HTR-8/SVneo (cell line): ENCODE data around the gene MFAP4.
"Not testable (repeated sequence)": the region's sequence is repeated elsewhere in the genome, so short reads cannot be mapped to it uniquely, and the experiment has no call there.

Source experiments
- DNase-seq: peaks from one replicate; pipeline ENCODE4 v3.0.0; 2011; ENCODE audit warnings: low spot score, mixed read lengths; ENCODE audit not compliant: insufficient read length
- FAIRE-seq: peaks from 2 replicates; lab custom pipeline; 2011; peaks lifted over from hg19 to GRCh38; lab: Jason Lieb, UNC

Gene MFAP4

DNA sequence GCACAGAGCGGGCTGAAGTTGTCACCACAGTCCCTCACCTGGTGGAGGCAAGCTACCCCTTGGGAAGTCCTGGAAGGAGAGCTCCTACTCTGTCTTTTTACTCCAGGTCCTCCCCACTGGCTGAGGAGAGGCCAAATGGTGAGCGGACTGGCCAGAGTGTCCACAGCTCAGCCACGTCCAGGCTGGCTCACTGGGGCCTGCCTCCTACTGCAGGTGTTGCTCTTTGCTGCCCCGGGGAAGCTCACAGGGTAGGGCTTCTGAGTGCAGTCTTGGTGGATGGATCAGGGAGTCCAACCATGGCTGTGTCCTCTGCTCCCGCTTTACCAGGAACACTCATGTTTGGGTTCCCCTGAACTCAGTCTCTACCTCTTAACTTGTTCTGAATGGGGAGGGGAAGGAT is 27.1 kb downstream of the MFAP4 start:
- DNase-seq (no peak), FAIRE-seq (peak; percentile 78)

DNA sequence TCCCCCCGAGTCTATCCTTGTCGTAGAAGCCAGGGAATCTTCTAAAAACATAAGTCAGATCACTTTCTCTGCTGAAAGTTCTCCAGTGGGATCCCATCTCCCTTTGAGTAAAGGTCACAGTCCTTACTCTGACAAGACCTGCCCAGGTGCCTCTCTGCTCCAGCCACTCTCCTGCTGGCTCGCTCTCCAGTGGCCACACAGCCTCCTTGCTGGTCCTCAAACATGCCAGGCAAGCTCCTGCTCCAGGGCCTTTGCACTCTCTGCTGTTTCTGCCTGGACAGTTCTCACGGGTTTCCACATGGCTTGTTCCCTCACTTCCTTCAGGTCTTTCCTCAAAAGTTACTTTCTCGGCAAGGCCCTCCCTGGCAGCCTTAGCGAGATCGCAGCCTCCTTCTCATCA is 27.8 kb downstream of the MFAP4 start:
- no peak for DNase-seq
- no peak for FAIRE-seq

DNA sequence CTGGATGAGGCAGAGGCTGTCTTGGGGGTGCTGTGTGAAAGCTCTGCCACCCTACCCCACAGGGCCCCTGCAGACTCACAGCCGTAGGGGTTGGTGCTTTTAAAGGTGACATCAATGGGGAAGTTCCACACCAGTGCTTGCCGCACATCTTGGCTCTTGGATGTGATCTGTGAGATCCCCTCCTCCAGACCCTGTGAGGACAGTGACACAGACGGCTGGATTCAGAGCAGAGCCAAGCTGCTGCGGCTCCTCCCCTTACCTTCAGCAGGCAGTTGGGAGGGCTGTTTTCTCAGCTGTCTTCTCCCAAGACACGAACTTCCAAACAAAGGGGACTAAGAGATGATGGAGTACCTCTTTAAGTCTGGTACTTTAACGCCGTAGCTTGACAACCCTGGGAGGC is 29.2 kb downstream of the MFAP4 start:
- DNase-seq (no peak), FAIRE-seq (no peak)

DNA sequence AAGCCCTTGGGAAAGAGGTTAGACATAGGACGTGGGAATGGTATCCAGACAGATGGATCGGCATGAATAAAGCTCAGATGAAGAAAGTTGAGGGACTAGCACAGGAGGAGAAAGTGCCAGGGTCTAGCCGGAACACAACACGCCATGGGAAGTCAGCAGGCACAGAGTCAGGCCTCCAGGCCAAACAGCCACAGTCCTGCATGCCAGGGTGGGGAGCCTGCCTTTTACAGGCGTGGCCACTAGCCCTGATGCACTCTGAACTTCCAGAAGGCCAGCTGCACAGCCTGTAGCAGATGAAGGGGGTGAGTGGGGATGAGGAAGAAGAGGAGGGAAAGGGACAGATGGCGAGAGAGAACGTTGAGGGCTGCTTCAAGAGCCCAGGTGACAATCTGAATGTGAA is 29.6 kb downstream of the MFAP4 start:
- DNase-seq (no peak), FAIRE-seq (peak; percentile 57)

DNA sequence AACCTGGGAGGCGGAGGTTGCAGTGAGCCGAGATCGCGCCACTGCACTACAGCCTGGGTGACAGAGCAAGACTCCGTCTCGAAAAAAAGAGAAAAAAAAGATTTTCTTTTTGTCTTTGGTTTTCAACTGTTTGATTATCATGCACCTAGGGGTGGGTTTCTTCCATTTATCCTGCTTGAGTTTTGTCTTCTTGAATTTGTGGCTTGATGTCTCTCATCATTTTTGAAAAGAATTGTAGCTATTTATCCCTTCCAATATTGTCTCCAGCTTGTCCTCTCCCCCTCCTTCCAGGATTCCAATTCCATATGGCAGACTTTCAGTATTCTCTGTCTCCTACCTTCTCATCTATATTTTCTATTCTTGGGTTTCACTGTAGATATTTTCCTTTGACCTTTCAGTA is 32.2 kb downstream of the MFAP4 start:
- DNase-seq: no peak

DNA sequence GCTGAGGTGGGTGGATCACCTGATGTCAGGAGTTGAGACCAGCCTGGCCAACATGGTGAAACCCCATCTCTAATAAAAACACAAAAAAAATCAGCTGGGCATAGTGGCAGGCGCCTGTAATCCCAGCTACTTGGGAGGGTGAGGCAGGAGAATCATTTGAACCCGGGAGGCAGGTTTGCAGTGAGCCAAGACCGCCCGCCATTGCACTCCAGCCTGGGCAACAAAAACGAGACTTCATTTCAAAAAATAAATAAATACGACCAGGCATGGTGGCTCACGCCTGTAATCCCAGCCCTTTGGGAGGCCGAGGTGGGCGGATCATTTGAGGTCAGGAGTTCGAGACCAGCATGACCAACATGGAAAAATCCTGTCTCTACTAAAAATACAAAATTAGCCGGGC is 33.6 kb downstream of the MFAP4 start:
- not testable (repeated sequence) for DNase-seq, FAIRE-seq

More for the DNA sequence above, 32.2 kb downstream of the MFAP4 start:
- no peak for FAIRE-seq

DNA sequence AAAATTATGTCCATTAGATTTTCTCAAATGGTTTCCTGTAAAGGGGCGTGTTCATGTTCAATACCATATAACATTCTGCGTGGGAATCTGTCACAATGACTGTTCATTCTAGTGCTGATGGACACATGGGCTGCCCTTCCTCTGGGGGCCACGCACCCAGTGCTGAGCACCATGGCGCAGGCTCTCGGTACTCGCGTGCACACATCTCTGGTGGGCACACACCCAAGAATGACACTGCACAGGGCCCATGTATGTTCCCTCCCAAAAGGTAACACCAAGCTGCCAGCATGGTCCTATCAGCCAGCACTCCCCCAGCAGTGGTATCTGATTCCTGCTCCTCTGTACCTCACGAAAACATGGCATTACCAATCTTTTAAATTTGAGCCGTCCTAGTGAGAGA is 38.2 kb downstream of the MFAP4 start:
- DNase-seq (no peak), FAIRE-seq (peak; percentile 87)

DNA sequence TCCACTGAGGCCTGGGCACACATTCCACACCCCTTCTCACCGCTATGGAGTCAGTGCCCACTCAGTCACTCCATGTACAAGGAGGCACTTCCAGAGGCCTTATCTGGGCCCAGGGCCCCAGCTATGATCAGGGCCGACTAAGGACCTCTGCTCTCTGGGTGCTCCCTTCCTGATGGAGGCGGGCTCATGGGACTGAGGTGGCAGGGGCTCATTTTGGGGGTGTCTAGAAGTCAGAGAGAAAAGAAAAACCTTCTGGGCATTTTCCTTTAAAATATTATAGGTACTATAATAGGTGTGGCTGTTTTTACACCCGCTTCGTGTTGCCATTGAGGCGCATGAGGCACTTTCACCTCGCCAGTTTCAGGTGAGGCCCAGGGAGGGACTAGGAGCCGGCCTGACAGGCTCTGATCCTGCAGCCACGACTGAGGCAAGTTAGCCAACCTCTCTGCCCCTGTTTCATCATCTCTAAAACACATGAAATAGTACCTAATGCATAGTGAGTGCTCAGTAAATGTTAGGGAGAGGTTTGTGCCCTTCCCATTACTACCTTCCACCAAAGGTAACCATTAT is 38.8 kb downstream of the MFAP4 start:
- DNase-seq (no peak), FAIRE-seq (no peak)

DNA sequence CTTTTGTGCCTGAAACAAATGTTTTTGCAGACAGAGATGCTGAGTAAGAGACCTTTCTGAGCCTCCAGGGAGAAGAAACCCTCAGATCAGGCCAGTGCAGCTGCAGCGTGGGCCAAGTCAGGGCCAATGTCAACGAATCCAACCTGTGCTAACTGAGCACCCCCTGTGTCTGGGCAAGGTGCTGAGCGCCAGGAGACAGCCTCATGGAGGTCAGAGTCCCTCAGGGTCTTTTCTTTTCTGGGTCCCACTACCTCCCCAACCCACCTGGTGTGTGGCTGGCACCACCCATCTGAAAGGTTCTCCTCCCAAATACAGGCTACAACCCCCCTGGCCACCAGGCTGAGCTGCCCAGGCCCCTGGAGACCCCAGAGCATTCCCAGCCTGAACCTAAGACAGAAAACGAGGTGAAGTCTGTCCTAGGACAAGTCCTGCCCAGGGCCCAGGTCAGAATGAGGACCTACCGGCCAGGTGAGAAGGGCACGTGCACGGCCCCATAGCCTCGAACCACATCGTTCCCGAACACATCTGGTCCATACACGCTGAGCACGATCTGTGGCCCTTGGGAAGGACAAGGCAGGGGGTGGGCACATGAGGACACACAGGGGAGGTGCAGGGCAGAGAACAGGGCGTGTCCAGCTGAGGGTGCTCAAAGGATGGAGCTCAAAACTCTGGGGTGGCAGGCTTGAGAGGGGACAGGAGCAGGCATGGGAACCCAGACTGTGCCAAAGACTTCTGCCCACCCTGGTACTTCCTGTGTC is 39.5 kb downstream of the MFAP4 start:
- no peak for FAIRE-seq

DNA sequence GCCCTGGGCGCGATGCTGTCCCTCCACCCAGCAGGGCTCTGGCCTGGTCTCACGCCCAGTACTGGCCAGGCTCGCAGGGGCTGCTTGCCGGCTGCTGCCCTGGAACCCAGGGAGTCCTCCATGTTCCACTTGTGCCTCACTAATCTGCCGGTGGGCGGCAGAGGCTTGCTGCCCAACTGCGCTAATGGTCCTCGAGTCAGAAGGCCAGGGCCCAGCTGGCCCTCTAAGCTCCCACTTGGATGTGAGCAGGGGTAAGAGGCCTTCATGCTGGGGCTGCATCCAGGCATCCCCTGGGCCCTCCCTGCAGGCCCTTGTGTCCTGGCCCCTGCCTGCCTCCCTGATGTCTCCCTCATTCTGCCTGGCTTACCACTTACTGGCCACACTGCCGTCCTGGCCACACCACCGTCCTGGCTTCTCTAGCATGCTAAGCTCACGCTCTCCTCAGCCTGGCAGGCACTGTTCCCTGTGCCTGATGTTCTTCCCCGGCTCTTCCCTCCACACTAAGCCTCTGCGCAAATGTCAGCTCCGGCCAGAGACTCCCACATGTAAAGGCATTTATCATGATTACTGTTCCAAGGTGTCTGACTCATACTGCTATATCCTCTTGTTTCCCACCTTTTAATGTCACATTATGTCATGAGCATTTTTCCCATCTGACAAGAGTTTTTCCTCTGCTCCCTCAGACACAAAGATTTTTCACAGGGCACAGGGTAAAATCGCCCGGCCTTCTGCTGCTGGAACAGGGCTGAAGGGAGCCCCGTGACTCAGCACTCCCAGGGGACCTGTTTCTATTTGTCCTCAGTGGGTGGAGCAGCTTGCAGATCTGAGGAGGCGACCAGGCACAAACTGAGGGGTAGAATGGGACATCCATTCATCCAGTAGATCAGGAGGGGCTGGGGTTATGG is 40.4 kb downstream of the MFAP4 start:
- DNase-seq (peak; percentile 87), FAIRE-seq (peak; percentile 99)

More for the DNA sequence above, 39.5 kb downstream of the MFAP4 start:
- no peak for DNase-seq

DNA sequence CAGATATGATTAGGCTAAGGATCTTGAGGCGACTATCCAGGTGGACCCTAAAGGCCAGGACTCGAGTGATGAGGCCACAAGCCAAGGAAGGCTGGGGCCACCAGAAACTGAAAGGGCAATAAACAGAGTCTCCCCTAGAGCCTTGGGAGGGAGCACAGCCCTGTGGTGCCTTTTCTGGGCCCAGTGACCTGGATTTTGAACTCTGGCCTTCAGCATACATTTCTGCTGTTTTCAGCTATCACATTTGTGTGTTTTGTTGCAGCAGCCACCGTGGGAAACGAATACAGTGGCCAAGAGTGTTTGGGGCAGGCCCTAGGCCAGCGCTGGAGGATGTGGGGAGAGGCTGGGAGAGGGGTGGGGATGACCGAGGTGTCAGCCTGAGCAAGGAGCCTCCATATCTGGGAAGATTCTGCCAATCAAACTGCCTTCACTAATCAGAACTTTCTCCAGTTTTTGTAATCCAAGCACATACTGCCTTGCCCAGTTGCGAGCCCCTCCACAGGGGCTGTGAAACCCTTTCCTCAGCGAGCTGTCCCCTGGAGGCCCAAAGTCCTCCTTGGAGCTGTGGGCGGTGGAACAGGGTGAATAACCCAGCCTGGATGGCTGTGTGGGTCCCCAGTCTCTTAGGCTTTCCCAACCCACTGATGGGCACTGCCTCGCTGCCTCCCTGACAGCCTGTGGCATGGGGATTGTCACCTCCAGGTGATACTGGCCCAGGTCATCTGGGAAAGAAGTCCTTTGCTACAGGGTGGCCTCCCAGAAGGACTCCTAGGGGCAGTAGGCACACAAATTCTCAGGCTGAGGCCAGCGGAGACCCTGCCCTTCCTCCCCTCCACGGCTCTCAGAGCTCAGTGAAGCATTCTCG is 41.3 kb downstream of the MFAP4 start:
- no peak for DNase-seq
- peak; percentile 36 for FAIRE-seq

DNA sequence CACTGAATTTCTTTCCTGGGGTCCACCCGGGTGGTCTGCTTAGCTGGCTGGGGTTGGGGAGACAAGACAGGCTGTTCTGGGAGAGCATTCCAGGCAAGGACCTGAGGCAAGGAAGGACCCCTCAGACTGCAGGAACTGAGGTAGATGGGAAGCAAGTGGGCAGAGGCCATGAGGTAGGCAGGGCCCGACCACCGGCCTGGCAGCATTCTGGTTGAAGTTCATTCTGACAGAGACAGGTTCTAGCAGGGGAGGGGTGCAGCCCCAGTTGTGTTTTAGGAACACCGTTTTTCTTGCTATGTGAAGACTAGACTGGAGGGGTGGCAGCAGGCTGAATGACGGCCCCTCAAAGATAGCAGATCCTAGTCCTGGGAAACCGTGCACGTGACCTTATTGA is 41.9 kb downstream of the MFAP4 start:
- FAIRE-seq (peak; percentile 55), DNase-seq (no peak)

DNA sequence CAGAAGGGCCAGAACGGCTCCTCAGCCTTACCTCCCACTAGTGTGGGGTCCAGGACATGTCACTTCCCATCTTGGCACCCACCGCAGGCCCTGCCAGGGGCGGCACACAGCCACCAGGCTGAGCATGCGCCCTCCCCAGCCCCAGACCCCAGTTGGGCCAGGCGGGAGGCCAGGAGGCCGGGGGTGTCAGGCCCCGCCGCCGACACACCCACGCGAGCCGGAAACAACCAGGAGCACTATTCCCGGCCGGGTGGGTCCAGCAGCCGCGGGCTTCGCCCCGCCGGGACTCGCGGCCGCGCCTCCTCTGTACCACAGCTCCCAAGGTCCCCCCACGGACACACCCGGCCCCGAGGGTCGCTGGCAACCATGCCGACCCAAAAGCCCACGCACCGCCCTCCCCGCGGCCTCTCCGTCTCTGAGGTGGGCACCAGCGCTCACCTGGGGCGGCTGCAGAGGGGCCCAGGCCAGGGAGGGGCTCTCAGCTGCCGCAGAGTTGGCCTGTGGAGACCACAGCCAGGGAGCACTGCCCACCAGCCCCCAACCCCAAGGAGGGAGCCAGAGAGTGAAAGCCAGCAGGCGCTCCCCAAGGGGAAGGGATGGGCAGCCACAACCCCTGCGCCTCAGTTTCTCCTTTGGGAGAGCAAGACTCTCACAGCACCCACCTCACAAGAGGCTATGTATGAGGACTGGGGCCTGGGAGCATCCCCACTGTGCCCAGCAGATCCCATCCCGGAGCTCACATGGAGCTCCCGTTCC is 42.5 kb downstream of the MFAP4 start:
- FAIRE-seq: no peak
- no peak for DNase-seq

DNA sequence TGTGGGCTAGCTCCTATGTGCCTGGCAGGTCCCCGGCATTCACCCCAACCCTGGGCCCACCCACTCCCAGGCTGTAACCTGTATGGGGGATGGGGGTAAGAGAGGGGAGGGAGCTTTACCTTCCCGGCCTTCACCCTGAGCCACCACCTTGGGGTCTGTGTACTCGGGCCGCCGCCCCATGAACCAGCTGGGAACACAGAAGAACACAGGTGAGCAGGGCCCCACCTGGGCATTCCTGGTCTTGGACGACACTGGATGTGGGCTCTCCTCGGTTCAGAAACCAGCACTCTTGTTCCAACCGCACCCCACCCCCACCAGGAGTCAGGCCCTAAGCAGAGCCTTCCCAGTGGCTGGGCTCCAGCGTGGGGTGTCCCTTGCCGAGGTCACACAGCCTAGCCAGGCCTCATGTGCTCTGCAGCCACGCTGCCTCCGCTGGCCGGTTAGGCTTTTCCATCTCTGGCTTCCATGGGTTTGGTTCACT is 43.3 kb downstream of the MFAP4 start:
- DNase-seq (no peak), FAIRE-seq (no peak)

DNA sequence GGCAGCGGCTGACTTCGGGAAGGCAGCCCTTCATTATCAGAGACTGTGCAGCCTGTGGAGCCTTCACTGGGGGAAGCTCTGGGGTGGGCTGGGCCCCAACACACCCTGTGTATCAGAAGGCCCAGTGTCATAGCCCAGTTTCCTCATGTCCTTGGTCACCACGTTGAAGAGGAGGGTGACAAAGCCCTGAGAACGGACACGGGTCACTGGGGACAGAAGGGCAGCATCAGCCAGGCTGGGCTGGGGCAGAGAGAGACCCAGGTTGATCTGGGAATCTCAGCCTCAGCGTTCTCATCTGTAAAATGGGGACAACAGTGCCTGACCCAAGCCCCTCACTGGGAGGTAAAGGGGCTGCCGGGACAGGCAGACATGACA is 43.7 kb downstream of the MFAP4 start:
- DNase-seq (no peak), FAIRE-seq (no peak)

DNA sequence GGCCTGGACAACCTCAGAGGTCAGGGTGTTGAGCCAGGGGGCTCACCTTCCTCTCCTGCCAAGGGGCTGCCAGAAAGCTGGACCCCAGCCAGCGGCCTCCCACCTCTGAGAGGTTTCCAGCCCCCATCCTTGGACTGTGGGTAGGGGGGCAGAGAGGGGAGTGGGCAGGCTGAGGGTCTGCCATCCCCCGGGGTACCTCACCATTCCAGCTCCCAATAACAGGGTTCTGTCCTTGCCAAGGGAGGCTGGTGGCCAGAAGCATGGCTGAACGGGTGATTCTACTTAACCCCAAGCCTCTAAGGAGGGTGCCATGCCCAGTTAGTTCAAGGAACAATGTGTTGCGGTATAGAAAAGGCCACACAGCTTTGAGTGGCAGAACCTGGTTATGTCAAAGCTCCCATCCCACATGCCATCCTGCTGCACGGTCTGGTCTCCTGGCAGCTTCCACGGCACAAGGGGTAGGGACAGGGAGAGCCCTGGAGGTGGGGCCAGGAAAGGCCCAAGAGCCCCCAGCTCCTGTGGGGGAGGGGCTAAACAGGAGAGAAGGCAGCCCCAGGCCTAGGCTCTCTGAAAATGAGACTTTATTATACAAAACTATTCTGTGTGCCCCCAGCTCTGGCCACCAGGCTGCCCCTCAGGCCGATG is 44.3 kb downstream of the MFAP4 start:
- no peak for DNase-seq

DNA sequence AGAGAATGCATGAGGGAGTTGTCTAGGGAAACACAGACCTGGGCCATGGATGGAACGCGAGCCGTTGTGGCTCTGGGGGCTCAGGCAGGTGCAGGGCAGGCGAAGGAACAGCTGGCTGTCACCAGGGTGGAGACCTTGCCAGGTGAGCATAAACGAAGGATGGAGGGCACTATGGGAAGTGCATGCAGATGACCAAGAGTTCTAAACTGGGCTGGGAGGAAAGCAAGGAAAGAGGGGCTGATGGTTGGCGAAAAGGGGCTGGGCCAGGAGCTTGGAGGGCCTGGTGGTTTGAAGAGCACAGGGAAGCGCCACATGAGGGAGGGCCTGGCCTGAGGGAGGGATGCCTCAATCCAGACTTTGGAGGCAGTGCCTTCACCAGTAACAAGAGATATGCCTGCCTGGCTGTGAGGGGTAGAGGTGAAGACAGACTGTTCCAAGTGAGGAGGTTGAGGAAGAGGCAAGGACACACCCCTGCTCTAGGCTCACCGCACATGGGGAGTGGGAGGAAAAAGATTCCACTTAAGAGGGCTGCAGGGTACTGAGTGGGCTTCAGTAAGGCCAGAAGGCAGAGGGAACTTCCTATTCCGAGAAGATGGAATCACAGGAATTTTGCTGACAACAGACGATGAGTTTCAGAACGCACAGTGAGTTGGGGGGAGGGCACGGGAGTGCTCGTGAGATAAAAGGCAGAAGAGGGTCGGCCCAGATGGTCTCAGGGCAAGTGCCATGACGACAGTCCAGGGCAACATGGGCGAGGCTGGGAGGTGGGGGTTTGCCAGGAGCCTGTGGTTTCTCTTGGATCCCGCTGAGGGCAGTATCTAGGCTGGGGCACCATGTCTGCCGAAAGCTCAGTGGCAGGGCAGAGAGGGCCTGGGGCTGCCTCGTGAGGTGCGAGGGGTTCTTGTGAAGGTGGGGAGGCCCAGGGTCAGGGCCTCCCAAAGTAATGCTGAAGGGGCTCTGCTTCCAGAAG is 45.1 kb downstream of the MFAP4 start:
- FAIRE-seq (peak; percentile 86), DNase-seq (no peak)

More for the DNA sequence above, 44.3 kb downstream of the MFAP4 start:
- FAIRE-seq: peak; percentile 52

DNA sequence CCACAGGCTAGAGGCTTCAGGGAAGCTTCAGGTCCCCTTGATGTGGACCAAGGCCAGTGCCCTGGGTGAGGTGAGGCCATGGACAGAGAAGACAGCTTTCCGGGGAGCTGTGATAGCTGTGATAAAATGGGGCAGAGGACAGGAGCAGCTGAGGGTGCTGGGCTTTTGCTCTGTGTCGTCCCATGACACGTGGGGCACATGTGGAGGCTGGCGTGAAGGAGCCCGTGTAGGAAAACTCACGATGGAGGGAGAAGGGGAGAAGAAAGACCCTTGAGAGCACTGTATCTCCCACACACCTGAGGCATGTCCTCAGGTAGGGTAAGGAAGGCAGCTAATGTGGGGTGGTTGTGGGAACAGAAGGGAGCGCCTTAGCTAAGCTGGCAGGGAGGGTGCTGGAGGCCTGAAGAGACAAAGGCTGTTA is 45.8 kb downstream of the MFAP4 start:
- no peak for FAIRE-seq

More for the DNA sequence above, 45.8 kb downstream of the MFAP4 start:
- no peak for DNase-seq
